Suppressor macrophage treated with lipopolysaccharide for 1 hour (primary cell): ENCODE results near the gene VSTM2B.

ENCODE experiments used
- DNase-seq, 3 donors: peaks; one replicate each; pipeline ENCODE4 v3.0.0-alpha.2; 2020 to 2022

VSTM2B gene

GRCh38 chr19:29497241-29497640 is 28.6 kb upstream of the VSTM2B start:
- DNase-seq = no peak

- no peak for DNase-seq
Measured at GRCh38 chr19:29497686-29498436, 27.9 kb upstream of the VSTM2B start.

- DNase-seq = no peak
Measured at GRCh38 chr19:29499261-29499920, 26.4 kb upstream of the VSTM2B start.

- DNase-seq = no peak
Measured at GRCh38 chr19:29499921-29500590, 25.7 kb upstream of the VSTM2B start.

- no peak for DNase-seq
Measured at GRCh38 chr19:29501816-29502580, 23.8 kb upstream of the VSTM2B start.

GRCh38 chr19:29502581-29502850 is 23.3 kb upstream of the VSTM2B start:
- DNase-seq = no peak

- DNase-seq = no peak
Measured at GRCh38 chr19:29503140-29503758, 22.5 kb upstream of the VSTM2B start.

GRCh38 chr19:29503785-29504184 is 22.0 kb upstream of the VSTM2B start:
- no peak for DNase-seq

GRCh38 chr19:29504454-29504853 is 21.3 kb upstream of the VSTM2B start:
- no peak for DNase-seq

GRCh38 chr19:29505097-29505824 is 20.5 kb upstream of the VSTM2B start:
- DNase-seq = no peak

GRCh38 chr19:29506619-29506911 is 19.2 kb upstream of the VSTM2B start:
- no peak for DNase-seq

GRCh38 chr19:29507081-29507860 is 18.5 kb upstream of the VSTM2B start:
- no peak for DNase-seq

GRCh38 chr19:29508181-29508580 is 17.6 kb upstream of the VSTM2B start:
- no peak for DNase-seq

GRCh38 chr19:29509456-29509855 is 16.3 kb upstream of the VSTM2B start:
- no peak for DNase-seq

- no peak for DNase-seq
Measured at GRCh38 chr19:29510701-29511265, 15.0 kb upstream of the VSTM2B start.

GRCh38 chr19:29511768-29512167 is 14.0 kb upstream of the VSTM2B start:
- DNase-seq = no peak

GRCh38 chr19:29512748-29513147 is 13.0 kb upstream of the VSTM2B start:
- DNase-seq = no peak

GRCh38 chr19:29514525-29515232 is 11.1 kb upstream of the VSTM2B start:
- DNase-seq = no peak

- no peak for DNase-seq
Measured at GRCh38 chr19:29515233-29515619, 10.6 kb upstream of the VSTM2B start.

GRCh38 chr19:29515706-29516357 is 10.0 kb upstream of the VSTM2B start:
- no peak for DNase-seq
